ENCODE data around the gene TMEM87B.

Gene TMEM87B

DNA sequence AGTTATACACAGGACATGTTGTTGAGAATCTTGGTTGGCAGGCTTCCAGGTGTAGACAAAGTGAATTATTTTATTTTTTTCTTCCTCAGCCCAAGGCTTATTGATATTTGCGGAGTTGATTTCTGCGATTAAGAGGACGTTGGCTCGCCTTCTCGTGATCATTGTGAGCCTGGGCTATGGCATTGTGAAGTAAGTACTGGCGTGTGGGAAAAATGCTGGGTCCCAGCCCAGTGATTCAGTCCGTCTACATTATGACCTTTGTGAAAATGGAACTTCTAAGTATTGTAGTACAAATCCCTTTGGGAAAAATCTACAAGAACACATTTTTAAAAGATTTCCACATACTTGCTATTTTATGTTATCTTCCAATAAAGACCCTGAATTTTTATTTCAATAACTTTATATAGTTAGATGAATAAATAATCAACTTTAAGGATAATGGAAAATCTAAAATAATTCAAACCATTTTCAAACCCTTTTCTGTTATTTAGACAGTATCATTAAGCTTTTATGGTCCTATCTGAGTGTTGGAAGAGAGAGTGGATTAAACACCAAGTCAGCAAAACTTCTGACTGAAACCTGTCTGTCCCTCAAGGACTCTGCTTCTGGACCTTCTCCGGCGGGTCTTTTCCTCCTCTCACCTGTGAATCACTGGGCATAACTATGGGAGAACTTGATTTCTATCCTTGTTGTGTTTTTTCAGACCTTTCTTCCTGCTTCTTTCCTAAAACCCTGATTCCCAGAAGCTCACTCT is 31.0 kb downstream of the TMEM87B start:
- Histone ChIP-seq H3K36me3 (ENCODE audit: control insufficient read depth, insufficient read depth, low read length) (peaks cover 16% of the 10 kb centered on the region), H3K4me3 (replicated peaks; ENCODE audit: low read depth, low read length) (no peak overlapping the region), H3K27me3 (replicated peaks; ENCODE audit: control insufficient read depth, insufficient read depth, low read length) (no peaks in the 10 kb centered on the region)
- TF ChIP-seq, protein P1, sequence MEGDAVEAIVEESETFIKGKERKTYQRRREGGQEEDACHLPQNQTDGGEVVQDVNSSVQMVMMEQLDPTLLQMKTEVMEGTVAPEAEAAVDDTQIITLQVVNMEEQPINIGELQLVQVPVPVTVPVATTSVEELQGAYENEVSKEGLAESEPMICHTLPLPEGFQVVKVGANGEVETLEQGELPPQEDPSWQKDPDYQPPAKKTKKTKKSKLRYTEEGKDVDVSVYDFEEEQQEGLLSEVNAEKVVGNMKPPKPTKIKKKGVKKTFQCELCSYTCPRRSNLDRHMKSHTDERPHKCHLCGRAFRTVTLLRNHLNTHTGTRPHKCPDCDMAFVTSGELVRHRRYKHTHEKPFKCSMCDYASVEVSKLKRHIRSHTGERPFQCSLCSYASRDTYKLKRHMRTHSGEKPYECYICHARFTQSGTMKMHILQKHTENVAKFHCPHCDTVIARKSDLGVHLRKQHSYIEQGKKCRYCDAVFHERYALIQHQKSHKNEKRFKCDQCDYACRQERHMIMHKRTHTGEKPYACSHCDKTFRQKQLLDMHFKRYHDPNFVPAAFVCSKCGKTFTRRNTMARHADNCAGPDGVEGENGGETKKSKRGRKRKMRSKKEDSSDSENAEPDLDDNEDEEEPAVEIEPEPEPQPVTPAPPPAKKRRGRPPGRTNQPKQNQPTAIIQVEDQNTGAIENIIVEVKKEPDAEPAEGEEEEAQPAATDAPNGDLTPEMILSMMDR (IDR thresholded peaks at IDR 0.05; ENCODE audit: insufficient read depth, low read length, poor library complexity, severe bottlenecking), result no peak
- DNase-seq (ENCODE audit: extremely low read depth, insufficient read length), result no peak

DNA sequence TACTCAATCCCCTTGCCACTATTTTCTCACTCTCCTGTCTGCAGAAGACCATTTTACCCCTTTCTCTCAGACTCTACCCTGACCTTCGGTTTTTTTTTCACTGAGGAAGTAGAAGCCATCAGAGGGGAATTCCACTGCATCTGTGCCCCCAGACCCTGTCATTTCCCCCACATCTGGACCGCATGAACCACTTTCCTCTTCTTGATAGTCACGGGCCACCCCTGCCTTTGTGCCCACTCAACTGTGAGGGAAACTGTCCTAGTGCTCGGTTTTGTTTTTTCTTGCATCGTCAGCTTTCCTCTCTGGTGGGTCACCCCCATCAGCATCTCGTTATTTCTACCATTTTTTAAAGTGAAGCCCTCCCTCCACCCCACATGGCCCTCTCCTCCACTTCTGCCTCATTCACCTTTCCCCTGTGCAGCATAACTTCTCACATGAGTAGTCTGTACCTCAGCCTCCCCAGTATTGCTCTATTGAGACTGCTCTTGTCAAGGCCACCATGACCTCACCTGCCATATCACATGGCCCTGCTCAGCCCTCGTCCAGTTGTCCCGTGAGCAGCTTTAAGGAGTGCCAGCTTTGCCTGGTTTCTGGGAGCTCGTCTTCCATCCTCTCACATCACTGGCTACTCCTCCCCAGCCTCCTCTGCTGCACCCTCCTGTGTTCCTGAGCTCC is 32.4 kb downstream of the TMEM87B start:
- TF ChIP-seq, protein P1 (IDR thresholded peaks at IDR 0.05; ENCODE audit: insufficient read depth, low read length, poor library complexity, severe bottlenecking), result no peak
- Histone ChIP-seq H3K27me3 (replicated peaks; ENCODE audit: control insufficient read depth, insufficient read depth, low read length) (no peaks in the 10 kb centered on the region), H3K36me3 (ENCODE audit: control insufficient read depth, insufficient read depth, low read length) (peaks cover 10% of the 10 kb centered on the region), H3K4me3 (replicated peaks; ENCODE audit: low read depth, low read length) (no peak overlapping the region)
- peak; percentile 48 for DNase-seq (ENCODE audit: extremely low read depth, insufficient read length)

DNA sequence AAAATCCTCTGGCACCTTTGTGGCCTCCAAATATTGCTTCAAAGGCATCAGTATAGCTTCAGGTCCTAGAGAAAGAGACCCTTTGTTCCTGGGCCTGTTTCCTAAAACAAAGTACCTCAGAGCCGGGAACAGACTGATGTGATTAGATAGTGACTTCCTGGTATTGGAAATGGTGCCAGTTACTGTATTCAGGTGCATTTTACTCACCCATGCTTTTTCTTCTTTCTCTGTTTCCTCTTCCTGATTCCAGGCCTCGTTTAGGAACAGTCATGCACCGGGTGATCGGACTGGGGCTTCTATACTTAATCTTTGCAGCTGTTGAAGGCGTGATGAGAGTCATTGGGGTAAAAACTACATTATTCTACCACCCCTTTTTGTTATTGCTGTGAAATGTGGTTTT is 34.3 kb downstream of the TMEM87B start:
- TF ChIP-seq, protein P1 (IDR thresholded peaks at IDR 0.05; ENCODE audit: insufficient read depth, low read length, poor library complexity, severe bottlenecking), result no peak
- Histone ChIP-seq H3K27me3 (replicated peaks; ENCODE audit: control insufficient read depth, insufficient read depth, low read length) (no peaks in the 10 kb centered on the region), H3K4me3 (replicated peaks; ENCODE audit: low read depth, low read length) (no peak overlapping the region), H3K36me3 (ENCODE audit: control insufficient read depth, insufficient read depth, low read length) (peaks cover 7% of the 10 kb centered on the region)
- DNase-seq (ENCODE audit: extremely low read depth, insufficient read length), result no peak

DNA sequence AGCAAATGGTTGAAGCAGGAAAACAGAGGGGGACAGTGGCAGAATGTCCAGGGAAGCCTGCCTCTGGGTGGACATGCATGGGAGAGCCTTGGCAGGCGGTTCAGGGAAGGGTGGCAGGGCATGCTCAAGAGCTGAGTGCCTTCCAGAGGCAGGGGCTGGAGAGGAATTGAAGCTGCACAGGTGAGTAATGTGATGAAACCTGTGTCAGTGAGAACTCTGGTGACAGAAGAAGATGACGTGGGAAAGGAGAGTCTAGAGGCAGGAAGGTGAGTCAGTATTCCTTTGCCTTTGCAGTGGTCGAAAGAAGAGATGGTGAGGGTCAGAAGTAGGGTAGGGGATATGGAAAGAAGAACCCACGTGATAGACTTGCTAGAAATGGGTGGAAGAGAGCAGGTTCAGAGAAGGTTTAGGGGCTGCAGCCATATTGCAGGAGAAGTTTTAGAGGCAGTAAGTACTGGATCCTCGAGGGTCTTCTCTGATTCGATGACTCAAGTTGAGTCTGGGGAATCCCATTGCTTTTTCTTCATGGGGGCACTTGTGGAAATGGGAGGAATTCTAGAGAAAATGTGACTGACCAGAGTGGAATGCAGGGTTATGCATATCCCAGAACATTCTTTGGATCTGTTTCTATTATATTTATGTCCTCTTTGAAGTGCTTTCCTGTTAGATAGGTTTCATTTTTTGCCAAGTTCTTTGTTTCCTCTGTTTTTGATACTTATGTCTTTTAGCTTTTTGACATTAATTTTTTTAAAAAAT is 37.4 kb downstream of the TMEM87B start:
- Histone ChIP-seq H3K36me3 (ENCODE audit: control insufficient read depth, insufficient read depth, low read length) (peaks cover 9% of the 10 kb centered on the region), H3K27me3 (replicated peaks; ENCODE audit: control insufficient read depth, insufficient read depth, low read length) (no peaks in the 10 kb centered on the region), H3K4me3 (replicated peaks; ENCODE audit: low read depth, low read length) (no peak overlapping the region)
- TF ChIP-seq, protein P1 (IDR thresholded peaks at IDR 0.05; ENCODE audit: insufficient read depth, low read length, poor library complexity, severe bottlenecking), result no peak
- DNase-seq (ENCODE audit: extremely low read depth, insufficient read length), result no peak

DNA sequence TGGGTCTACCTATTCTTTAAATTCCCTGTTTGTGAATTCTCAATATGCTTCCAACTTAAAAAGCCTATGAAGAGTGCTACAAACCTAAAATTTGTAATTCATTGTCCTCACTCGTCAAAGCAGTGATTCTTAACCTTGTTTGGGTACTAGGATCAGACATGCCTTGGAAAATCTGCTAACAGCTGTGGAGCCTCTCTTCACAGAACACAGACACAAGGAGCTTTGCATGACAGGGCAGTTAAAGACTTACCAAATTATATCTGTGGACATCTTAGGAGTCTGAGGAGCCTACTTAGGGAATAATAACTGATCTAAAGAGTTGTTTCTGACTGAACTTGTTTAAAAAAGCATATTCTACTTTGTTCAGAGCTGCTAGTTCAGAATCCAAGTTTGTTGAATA is 38.1 kb downstream of the TMEM87B start:
- TF ChIP-seq, protein P1 (IDR thresholded peaks at IDR 0.05; ENCODE audit: insufficient read depth, low read length, poor library complexity, severe bottlenecking), result no peak
- Histone ChIP-seq H3K27me3 (replicated peaks; ENCODE audit: control insufficient read depth, insufficient read depth, low read length) (no peaks in the 10 kb centered on the region), H3K4me3 (replicated peaks; ENCODE audit: low read depth, low read length) (no peak overlapping the region), H3K36me3 (ENCODE audit: control insufficient read depth, insufficient read depth, low read length) (peaks cover 9% of the 10 kb centered on the region)
- DNase-seq (ENCODE audit: extremely low read depth, insufficient read length), result no peak
